Measurements from ENCODE around the gene HSBP1. TPM values are rescaled to one million over a fixed set of nuclear protein-coding genes. Genes with fewer than 3 reads are reported as not detected.

The HSBP1 gene
- total and polyA plus RNA-seq, 9 of the 15 experiments (the other 6 are each of a cell fraction or from before 2014, with no cell fraction given): 84.9 to 677 (median 204) TPM

GRCh38 chr16:83835586-83836566, 28.1 kb downstream of the HSBP1 start (continued):
- TF ChIP-seq CTCFL (IDR thresholded peaks at IDR 0.05; ENCODE audit: borderline replicate concordance, insufficient read depth, low read depth, low read length, poor library complexity, severe bottlenecking): no peak
- TF ChIP-seq ATF7 (IDR thresholded peaks at IDR 0.05): peak; percentile 42; the same call in 1 of the 2 replicates
- TF ChIP-seq TBL1XR1 (IDR thresholded peaks at IDR 0.05; ENCODE audit: low read length in 2 of 2): 0 out of 4 replicates have a peak, but pooled peaks of 1 of the 2 experiments have one; percentile 39
- TF ChIP-seq ZNF224 (CRISPR knock-in tag; IDR thresholded peaks at IDR 0.05): no peak
- TF ChIP-seq MYBL2 (IDR thresholded peaks at IDR 0.05; ENCODE audit: low read depth): no peak
- no peak for TF ChIP-seq MYBL2 (CRISPR knock-in tag; IDR thresholded peaks at IDR 0.05; ENCODE audit: borderline replicate concordance)
- no peak for TF ChIP-seq RFX1 (IDR thresholded peaks at IDR 0.05)
- no peak for TF ChIP-seq ZNF140 (CRISPR knock-in tag; IDR thresholded peaks at IDR 0.05)
- no peak for TF ChIP-seq ZNF318 (IDR thresholded peaks at IDR 0.05; ENCODE audit: borderline replicate concordance in 1 of 2, low read depth in 1 of 2)
- no peak for TF ChIP-seq ZFP1 (CRISPR knock-in tag; IDR thresholded peaks at IDR 0.05)
- TF ChIP-seq BCLAF1 (IDR thresholded peaks at IDR 0.05; ENCODE audit: borderline replicate concordance in 1 of 2, control insufficient read depth in 1 of 2, low read depth in 2 of 2, low read length in 1 of 2): no peak
- no peak for TF ChIP-seq MEF2A (IDR thresholded peaks at IDR 0.05; ENCODE audit: control insufficient read depth, low read depth, low read length)

Measured in K562 (cell line).